T-cell (primary cell): ENCODE data around the gene FAT4. TPM values are rescaled to one million over a fixed set of nuclear protein-coding genes. Genes with fewer than 3 reads are reported as not detected.

Experiments used
- ATAC-seq, 4 experiments: fragments of 200-7000 bp in 3 of 4; fragments of 150-1000 bp in 1 of 4; cut with Tn5 transposase; replicated peaks in 1 of 4; 1 replicate in 3 of 4; 2 replicates in 1 of 4; pipeline ENCODE4 v1.10.0; 2021; ENCODE audit warnings: moderate library complexity in 3 of 4, mild to moderate bottlenecking in 2 of 4, moderate number of reproducible peaks in 1 of 4
- CTCF ChIA-PET, 2 donors: fragments of 300-600 bp; sonication (Branson Sonifier 250); formaldehyde crosslinking; loops; one replicate each; lab custom pipeline; 2022; ENCODE audit warnings: antibody characterized with exemption in 2 of 2; lab: Charles Lee
- POLR2A ChIA-PET, 2 donors: fragments of 300-600 bp; sonication (Branson Sonifier 250); formaldehyde crosslinking; loops; one replicate each; lab custom pipeline; 2022; ENCODE audit warnings: antibody characterized with exemption in 2 of 2; lab: Charles Lee
- DNase-seq, 35 experiments: peaks; one replicate each; pipeline versions ENCODE4 v3.0.0 to v3.0.0-alpha.2; 2013 to 2023
- H3K27ac ChIP-seq: one replicate; pipeline ENCODE4 v1.5.1; 2013; ENCODE audit warnings: low read length
- H3K27me3 ChIP-seq, 2 experiments: replicated peaks in 1 of 2; 1 replicate in 1 of 2; 2 replicates in 1 of 2; pipeline versions ENCODE4 v1.6.1 to v1.7.0; 2013; ENCODE audit warnings: low read length in 1 of 2, mixed read lengths in 1 of 2; ENCODE audit not compliant: control insufficient read depth in 2 of 2, insufficient read depth in 2 of 2; ENCODE audit errors: extremely low read depth in 1 of 2
- H3K36me3 ChIP-seq, 2 donors: 1 replicate in 1 of 2; 2 replicates in 1 of 2; pipeline versions ENCODE4 v1.6.1 to v1.7.0; 2013; ENCODE audit warnings: low read length in 1 of 2; ENCODE audit not compliant: control insufficient read depth in 2 of 2, insufficient read depth in 1 of 2; ENCODE audit errors: extremely low read depth in 1 of 2
- H3K4me1 ChIP-seq, 2 experiments: 1 replicate in 1 of 2; 2 replicates in 1 of 2; pipeline versions ENCODE4 v1.6.1 to v1.7.0; 2013; ENCODE audit warnings: low read length in 2 of 2, mixed read lengths in 1 of 2; ENCODE audit not compliant: insufficient read depth in 2 of 2, control insufficient read depth in 1 of 2; ENCODE audit errors: extremely low read depth in 1 of 2
- H3K4me3 ChIP-seq, 2 donors: 1 replicate in 1 of 2; 2 replicates in 1 of 2; pipeline versions ENCODE4 v1.5.1 to v1.7.0; 2013; ENCODE audit warnings: mild to moderate bottlenecking in 2 of 2, low read length in 1 of 2, moderate library complexity in 1 of 2; ENCODE audit not compliant: control insufficient read depth in 1 of 2; ENCODE audit errors: extremely low read depth in 1 of 2
- H3K9me3 ChIP-seq: 2 replicates; pipeline ENCODE4 v1.7.0; 2013
- H3K27ac Mint-ChIP-seq, 2 donors: one replicate each; pipeline ENCODE4 v1.8.0; 2020 to 2021; ENCODE audit warnings: mild to moderate bottlenecking in 2 of 2, mixed read lengths in 2 of 2
- H3K27me3 Mint-ChIP-seq, 2 donors: one replicate each; pipeline ENCODE4 v1.8.0; 2021 to 2022; ENCODE audit warnings: mixed read lengths in 2 of 2
- H3K36me3 Mint-ChIP-seq: one replicate; pipeline ENCODE4 v1.8.0; 2021; ENCODE audit warnings: mixed read lengths
- H3K4me1 Mint-ChIP-seq, 3 donors: one replicate each; pipeline ENCODE4 v1.8.0; 2020 to 2022; ENCODE audit warnings: mixed read lengths in 3 of 3, mild to moderate bottlenecking in 1 of 3
- H3K4me3 Mint-ChIP-seq, 3 donors: one replicate each; pipeline ENCODE4 v1.8.0; 2020 to 2022; ENCODE audit warnings: mild to moderate bottlenecking in 3 of 3, mixed read lengths in 3 of 3, moderate library complexity in 3 of 3
- H3K9me3 Mint-ChIP-seq, 3 donors: one replicate each; pipeline ENCODE4 v1.8.0; 2020 to 2022; ENCODE audit warnings: mixed read lengths in 3 of 3
- WGBS: methylation state at CpG from one replicate; pipeline ENCODE4 v1.1.5; 2013; ENCODE audit warnings: missing lambda C conversion rate; ENCODE audit not compliant: insufficient coverage; 5-methylcytosine and 5-hydroxymethylcytosine counted together
- total RNA-seq, 35 experiments: library from RNA in 6 of 35; stranded (reverse) in 6 of 35; fragments of 120-200 nt in 1 of 35; gene quantifications; one replicate each; pipeline versions ENCODE4 v1.2.1 to v1.2.4 and lab custom pipeline; 2013 to 2026

Gene FAT4
- total RNA-seq, 5 donors from 2014 or later (not counting 1 experiment from before 2014, with no cell fraction given), result 0.02 to 0.19 (median 0.06) TPM

GRCh38 chr4:125277790-125278189, 37.0 kb upstream of the FAT4 start:
- POLR2A ChIA-PET, result no interaction called here
- 100% methylated on average over 1 of the region's 3 CpGs for WGBS
- no peak overlapping the region for H3K4me3 ChIP-seq
- Mint-ChIP-seq H3K9me3 (no peaks in the 10 kb centered on the region), H3K4me3 (no peak overlapping the region), H3K4me1 (no peaks in the 10 kb centered on the region), H3K27ac (no peak overlapping the region), H3K36me3 (no peaks in the 10 kb centered on the region), H3K27me3 (no peaks in the 10 kb centered on the region)
- H3K4me1 ChIP-seq, result no peaks in the 10 kb centered on the region
- no peak overlapping the region for H3K27ac ChIP-seq
- no peaks in the 10 kb centered on the region for H3K36me3 ChIP-seq
- ATAC-seq (no peak), DNase-seq (no peak)
- H3K9me3 ChIP-seq, result no peaks in the 10 kb centered on the region
- H3K27me3 ChIP-seq, result no peaks in the 10 kb centered on the region
- CTCF ChIA-PET, result interaction anchor here in 1 of 2 donors (0.6 kb wide), 1 partner anchor 37 kb away, joined by 4 read pairs; the partner anchor contains the start of gene FAT4

- WGBS, result 96% methylated on average over 31 of the region's 34 CpGs
- Mint-ChIP-seq H3K4me3 (no peak overlapping the region), H3K36me3 (no peaks in the 10 kb centered on the region), H3K27me3 (no peaks in the 10 kb centered on the region), H3K4me1 (no peaks in the 10 kb centered on the region), H3K9me3 (no peaks in the 10 kb centered on the region), H3K27ac (no peak overlapping the region)
- CTCF ChIA-PET, result interaction anchor here in 1 of 2 donors (0.6 kb wide), 1 partner anchor 407 kb away, joined by 5 read pairs; no protein-coding TSS in a partner anchor
- no peak for ATAC-seq
- Histone ChIP-seq H3K27ac (no peak overlapping the region), H3K27me3 (no peaks in the 10 kb centered on the region), H3K4me3 (no peak overlapping the region), H3K4me1 (no peaks in the 10 kb centered on the region), H3K9me3 (no peaks in the 10 kb centered on the region), H3K36me3 (no peaks in the 10 kb centered on the region)
- no peak for DNase-seq
- POLR2A ChIA-PET, result no interaction called here
Measured at GRCh38 chr4:125280892-125281403, 33.8 kb upstream of the FAT4 start.

GRCh38 chr4:125283707-125284279, 31.0 kb upstream of the FAT4 start:
- Histone ChIP-seq H3K4me3 (no peak overlapping the region), H3K4me1 (no peaks in the 10 kb centered on the region), H3K27me3 (no peaks in the 10 kb centered on the region), H3K9me3 (no peaks in the 10 kb centered on the region), H3K27ac (no peak overlapping the region), H3K36me3 (no peaks in the 10 kb centered on the region)
- Mint-ChIP-seq H3K9me3 (no peaks in the 10 kb centered on the region), H3K36me3 (no peaks in the 10 kb centered on the region), H3K27me3 (no peaks in the 10 kb centered on the region), H3K27ac (no peak overlapping the region), H3K4me1 (no peaks in the 10 kb centered on the region), H3K4me3 (no peak overlapping the region)
- ATAC-seq (no peak), DNase-seq (peak in 1 of 35 experiments; percentile 2)
- WGBS, result 0% methylated on average over 1 of the region's 4 CpGs
- POLR2A ChIA-PET, result interaction anchor here in 1 of 2 donors (0.6 kb wide), 1 partner anchor 247 kb away, joined by 3 read pairs; no protein-coding TSS in a partner anchor
- CTCF ChIA-PET, result interaction anchor here (1.4 to 2.1 kb wide), 2 partner anchors 950 kb away, joined by 7 read pairs; no protein-coding TSS in a partner anchor

- ATAC-seq, result no peak
- Mint-ChIP-seq H3K27ac (no peak overlapping the region), H3K4me3 (no peak overlapping the region), H3K36me3 (no peaks in the 10 kb centered on the region), H3K27me3 (no peaks in the 10 kb centered on the region), H3K9me3 (no peaks in the 10 kb centered on the region), H3K4me1 (no peaks in the 10 kb centered on the region)
- H3K4me3 ChIP-seq, result no peak overlapping the region
- no peak for DNase-seq
- no peak overlapping the region for H3K27ac ChIP-seq
- H3K36me3 ChIP-seq, result no peaks in the 10 kb centered on the region
- H3K4me1 ChIP-seq, result no peaks in the 10 kb centered on the region
- no peaks in the 10 kb centered on the region for H3K9me3 ChIP-seq
- POLR2A ChIA-PET, result no interaction called here
- WGBS, result no CpG with 5 or more reads among the region's 2 CpGs
- CTCF ChIA-PET, result no interaction called here
- no peaks in the 10 kb centered on the region for H3K27me3 ChIP-seq
Measured at GRCh38 chr4:125297116-125297515, 17.6 kb upstream of the FAT4 start.

GRCh38 chr4:125303058-125303457, 11.7 kb upstream of the FAT4 start:
- Histone ChIP-seq H3K4me3 (no peak overlapping the region), H3K27me3 (no peaks in the 10 kb centered on the region), H3K27ac (no peak overlapping the region), H3K4me1 (no peaks in the 10 kb centered on the region), H3K9me3 (no peaks in the 10 kb centered on the region), H3K36me3 (no peaks in the 10 kb centered on the region)
- POLR2A ChIA-PET, result no interaction called here
- Mint-ChIP-seq H3K27me3 (peaks cover 0 to 3% of the 10 kb centered on the region in 2 donors), H3K4me1 (no peaks in the 10 kb centered on the region), H3K27ac (no peak overlapping the region), H3K9me3 (no peaks in the 10 kb centered on the region), H3K4me3 (no peak overlapping the region), H3K36me3 (no peaks in the 10 kb centered on the region)
- CTCF ChIA-PET, result no interaction called here
- ATAC-seq (no peak), DNase-seq (no peak)
- WGBS, result no CpG with 5 or more reads among the region's 1 CpG

GRCh38 chr4:125303821-125304220, 10.9 kb upstream of the FAT4 start:
- WGBS, result 69% methylated on average over 2 of the region's 5 CpGs
- H3K27me3 Mint-ChIP-seq, result peaks cover 0 to 3% of the 10 kb centered on the region in 2 donors
- H3K4me1 Mint-ChIP-seq, result no peaks in the 10 kb centered on the region
- POLR2A ChIA-PET, result no interaction called here
- H3K9me3 Mint-ChIP-seq, result no peaks in the 10 kb centered on the region
- no peak overlapping the region for H3K27ac ChIP-seq
- H3K9me3 ChIP-seq, result no peaks in the 10 kb centered on the region
- no peaks in the 10 kb centered on the region for H3K27me3 ChIP-seq
- H3K4me3 Mint-ChIP-seq, result no peak overlapping the region
- ATAC-seq (no peak), DNase-seq (no peak)
- H3K36me3 ChIP-seq, result no peaks in the 10 kb centered on the region
- CTCF ChIA-PET, result no interaction called here
- no peaks in the 10 kb centered on the region for H3K4me1 ChIP-seq
- H3K27ac Mint-ChIP-seq, result no peak overlapping the region
- no peak overlapping the region for H3K4me3 ChIP-seq
- H3K36me3 Mint-ChIP-seq, result no peaks in the 10 kb centered on the region
